IPS DF 4.7 (cell line): ENCODE data around the gene LCP1.
"Not testable (repeated sequence)": the region's sequence is repeated elsewhere in the genome, so short reads cannot be mapped to it uniquely, and the experiment has no call there.

ENCODE experiments used
- DNase-seq: peaks from one replicate; pipeline ENCODE4 v3.0.0-alpha.2; 2013; ENCODE audit warnings: low spot score; ENCODE audit errors: extremely low read depth

LCP1 gene, protein sequence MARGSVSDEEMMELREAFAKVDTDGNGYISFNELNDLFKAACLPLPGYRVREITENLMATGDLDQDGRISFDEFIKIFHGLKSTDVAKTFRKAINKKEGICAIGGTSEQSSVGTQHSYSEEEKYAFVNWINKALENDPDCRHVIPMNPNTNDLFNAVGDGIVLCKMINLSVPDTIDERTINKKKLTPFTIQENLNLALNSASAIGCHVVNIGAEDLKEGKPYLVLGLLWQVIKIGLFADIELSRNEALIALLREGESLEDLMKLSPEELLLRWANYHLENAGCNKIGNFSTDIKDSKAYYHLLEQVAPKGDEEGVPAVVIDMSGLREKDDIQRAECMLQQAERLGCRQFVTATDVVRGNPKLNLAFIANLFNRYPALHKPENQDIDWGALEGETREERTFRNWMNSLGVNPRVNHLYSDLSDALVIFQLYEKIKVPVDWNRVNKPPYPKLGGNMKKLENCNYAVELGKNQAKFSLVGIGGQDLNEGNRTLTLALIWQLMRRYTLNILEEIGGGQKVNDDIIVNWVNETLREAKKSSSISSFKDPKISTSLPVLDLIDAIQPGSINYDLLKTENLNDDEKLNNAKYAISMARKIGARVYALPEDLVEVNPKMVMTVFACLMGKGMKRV

DNA sequence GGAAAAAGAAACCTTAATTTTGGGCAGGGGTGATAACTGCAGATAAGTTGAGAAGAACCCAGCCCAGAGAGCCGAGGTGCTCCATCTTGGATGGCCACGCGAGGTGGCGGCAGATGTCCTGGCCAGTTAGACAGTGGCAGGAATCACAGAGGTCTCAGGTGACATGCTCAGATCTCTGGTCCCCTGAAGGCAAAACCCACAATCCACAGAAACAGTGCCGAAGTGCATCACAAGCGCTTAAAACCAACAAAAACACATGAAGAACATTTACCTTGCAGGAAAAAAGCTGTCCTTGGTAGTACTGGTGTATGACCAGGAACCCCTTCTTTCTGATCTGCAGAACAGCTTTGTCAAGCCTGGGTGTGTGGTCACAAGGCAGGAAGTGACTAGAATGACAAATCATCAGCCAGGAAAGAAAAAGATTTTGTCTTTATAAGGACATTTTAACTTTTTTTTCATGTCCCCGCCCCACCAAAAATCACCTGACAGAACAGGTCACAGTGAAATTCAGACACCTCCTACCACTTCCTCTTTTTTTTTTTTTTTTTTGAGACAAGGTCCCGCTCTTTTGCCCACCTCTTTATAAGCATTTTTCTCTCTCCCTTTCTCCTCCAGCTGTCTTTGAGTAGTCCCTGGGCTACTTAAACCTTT lies at the start of gene LCP1:
Gene LCP1 (minus strand): TSS at position 338 of the 651 bp plus-strand sequence. CDS start 22,515 bp downstream, outside the sequence.
- DNase-seq = no peak

DNA sequence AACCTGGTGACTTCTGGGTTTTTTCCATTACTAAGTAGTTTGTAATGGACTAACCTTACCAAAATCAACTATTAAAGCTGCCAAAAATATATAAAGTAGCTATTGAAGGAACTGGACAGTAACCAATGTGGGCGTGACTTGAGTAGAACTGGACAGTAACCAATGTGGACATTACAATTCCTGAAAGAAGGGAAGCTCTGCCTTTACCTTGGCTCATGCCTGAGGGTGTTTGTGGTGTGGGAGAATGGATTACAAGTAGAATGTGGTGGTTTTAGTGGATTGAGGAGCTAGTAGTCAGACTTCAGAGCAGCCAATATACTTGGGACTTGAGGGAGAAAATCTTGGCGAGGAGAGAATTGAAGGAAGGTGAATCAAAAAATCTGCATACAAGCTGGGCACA lies 47.3 kb upstream of the LCP1 start:
- DNase-seq = no peak

DNA sequence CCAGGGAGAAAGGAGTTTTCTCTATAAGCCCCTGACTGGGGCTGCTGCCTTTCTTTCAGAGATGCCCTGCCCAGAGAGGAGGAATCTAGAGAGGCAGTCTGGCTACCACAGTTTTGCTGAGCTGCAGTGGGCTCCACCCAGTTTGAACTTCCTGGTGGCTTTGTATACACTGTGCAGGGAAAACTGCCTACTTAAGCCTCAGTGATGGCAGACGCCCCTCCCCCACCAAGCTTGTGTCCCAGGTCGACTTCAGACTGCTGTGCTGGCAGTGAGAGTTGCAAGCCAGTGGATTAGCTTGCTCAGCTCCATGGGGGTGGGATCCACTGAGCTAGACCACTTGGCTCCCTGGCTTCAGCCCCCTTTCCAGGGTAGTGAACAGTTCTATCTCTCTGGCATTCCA lies 38.3 kb upstream of the LCP1 start:
- DNase-seq = not testable (repeated sequence)

DNA sequence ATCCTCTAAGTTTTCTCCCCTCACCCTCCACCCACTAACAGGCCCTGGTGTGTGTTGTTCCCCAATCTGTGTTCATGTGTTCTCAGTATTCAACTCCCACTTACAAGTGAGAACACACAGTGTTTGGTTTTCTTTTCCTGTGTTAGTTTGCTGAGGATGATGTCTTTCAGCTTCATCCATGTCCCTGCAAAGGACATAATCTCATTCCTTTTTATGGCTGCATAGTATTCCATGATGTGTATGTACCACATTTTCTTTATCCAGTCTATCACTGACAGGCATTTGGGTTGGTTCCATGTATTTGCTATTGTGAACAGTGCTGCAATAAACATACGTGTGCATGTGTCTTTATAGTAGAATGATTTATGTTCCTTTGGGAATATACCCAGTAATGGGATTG lies 32.8 kb upstream of the LCP1 start:
- DNase-seq = not testable (repeated sequence)

DNA sequence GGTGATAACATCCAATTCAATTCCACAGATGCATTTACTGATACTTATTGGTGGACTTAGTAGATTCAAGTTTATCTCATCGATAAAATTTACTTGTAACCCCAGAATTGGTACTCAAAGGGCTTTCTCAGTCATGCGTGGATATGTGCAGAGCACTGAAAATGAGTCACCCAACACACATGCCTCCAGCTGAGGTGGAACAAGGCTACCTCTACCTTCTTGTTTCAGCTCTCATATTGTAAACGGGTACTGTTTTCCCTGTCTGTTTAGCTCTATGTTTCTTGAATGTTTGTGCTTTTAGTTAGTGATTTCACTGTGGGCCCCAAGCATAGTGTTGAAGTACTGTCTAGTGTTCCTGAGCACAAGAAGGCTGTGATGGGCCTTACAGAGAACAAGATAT lies 31.3 kb upstream of the LCP1 start:
- DNase-seq = no peak

DNA sequence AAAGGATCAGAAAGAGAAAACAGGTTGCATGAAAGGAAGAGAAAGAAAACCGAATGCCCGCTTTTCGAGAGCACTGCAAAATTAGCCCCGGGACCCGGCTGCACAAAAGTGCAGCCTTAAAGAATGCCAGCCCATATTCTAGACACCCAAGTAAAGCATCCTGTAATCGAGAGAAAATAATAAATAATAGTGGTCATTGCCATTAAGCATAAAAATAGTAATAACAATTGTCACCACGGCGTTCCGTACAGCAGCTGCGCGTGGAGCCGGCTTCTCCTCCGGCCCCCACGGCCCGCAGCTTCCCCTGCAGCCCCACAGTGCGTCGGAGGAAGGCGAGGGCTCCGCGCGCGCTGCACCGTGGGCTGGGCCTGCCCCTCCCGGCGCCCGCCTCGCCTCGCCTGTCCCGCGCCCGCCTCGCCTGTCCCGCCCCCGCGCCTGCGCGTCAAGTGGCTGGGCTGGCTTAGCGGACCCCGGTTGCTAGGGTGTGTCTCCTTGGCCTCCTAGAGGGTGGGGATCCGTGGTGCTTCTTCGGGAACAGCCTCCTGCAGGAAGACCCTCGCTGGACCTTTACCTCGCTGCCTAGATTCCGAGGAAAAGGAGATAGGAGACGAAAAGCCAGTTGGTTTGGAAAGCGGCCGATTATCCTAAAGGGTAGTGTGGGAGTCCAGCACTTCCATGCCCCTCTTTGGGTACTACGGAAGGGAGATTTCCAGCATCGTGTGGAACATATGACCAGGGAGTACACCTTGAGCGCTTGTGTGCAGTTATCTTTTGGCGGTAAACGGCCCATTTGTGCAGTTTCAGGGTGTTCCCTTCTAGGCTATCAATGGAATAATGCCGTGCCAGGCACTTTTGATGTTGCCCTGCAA lies 29.7 kb upstream of the LCP1 start, which contains the start of gene LRRC63:
Gene LRRC63 (plus strand): TSS at position 446 of the 869 bp plus-strand sequence. CDS start 1,107 bp downstream, outside the sequence.
- no peak for DNase-seq

DNA sequence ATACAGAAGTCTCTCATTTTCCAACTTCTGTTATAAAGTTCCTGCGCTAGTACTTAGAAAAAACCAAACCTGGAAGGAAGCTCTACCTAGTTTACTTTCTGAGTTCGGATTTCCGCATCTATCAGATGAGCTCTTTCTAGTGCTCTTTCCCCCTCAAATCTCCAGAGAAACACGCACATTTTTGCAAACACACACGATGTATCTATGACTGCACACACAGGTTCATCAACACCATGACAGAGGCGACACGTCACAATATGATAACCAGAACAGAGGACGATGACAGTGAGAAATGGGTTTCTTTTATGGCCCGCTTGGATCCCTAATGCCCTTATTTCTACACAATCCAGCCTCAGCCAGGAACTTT lies 29.1 kb upstream of the LCP1 start:
- DNase-seq = no peak

DNA sequence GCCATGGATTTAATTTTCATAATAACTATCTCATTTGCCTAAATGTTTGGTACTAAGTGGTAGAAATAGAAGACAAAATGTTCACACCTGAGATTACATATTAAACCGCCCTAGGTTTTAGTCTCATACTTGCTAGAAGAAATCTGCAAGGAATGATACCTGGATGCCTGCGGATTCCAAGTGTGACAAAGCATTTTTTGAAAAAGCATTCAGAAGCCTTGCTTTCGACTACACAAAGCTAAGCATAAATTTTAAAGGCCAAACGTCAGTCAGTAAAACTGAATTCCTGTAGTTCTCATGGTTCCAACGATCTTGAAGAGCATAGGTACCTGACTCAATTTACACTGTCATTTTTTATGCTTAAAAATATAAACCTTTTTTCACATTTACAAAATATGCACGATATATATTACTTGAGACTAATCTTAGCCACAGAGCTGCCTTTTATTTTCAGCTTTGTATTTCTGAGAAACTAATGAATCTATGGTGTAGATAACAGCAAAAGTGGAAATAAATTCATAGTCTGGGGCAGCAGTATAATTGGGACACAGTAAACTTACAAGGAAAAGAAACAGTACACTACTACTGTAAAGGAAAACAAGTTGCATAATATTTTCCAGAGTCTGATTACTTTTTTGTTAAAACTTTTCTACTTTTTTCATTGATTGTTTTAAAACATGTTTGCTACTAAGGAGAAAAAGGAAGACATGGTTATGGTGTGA lies 28.5 kb upstream of the LCP1 start:
- no peak for DNase-seq

DNA sequence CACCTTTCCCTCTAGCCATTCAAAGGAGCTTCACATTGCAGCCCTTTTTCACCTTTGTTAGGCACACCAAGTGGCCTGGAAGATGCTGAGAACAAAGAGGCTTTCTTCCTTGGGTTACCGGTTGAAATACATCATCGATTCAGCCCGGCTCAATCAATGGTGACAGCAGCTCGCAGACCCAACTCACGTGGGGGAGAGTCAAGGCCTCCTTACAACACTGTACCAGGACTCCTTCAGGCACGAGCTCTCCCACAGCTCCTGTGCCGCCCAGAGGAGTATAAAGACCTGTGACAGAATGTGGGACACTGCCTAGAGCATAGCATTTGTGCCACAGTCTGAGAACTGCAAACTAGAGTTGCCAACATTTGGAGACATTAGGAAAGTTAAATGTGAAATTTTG lies 25.9 kb upstream of the LCP1 start:
- no peak for DNase-seq

DNA sequence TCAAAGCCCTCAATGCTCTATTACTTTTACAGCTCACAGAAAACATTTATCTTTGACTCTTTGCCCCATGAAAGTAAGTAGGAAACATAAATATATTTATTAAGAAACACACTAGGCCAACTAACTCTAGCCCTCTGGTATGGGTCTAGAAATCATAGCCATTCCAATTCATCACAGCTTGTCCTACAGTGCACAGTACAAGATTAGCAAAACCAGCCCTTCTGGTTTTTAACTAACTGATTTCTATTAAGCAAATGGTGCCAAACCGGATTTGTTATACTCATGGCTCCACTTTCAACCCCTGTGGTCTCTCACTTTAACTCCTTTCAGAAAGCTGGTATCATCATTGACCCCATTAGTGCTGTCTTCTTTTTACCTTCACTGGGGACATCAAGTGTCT lies 24.2 kb upstream of the LCP1 start:
- no peak for DNase-seq

DNA sequence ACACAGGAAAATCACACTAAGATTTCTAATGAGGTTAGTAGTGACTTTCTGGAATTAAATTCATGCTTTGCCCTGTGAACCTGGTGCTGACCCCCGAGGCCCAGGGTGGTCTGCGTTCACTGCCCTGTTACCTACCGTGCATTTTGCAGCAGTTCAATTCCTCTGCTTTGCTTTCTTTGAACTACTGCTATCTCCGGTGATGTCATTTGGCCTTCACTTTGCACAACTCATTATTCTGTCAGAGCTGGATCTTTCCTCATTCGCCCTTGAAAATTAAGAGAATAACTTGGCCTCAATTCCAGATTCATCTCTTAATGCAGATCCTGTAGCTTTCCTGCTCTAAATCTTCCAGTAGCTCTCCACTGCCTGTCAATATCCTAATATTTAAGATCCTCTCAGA lies 21.0 kb upstream of the LCP1 start:
- DNase-seq = no peak

DNA sequence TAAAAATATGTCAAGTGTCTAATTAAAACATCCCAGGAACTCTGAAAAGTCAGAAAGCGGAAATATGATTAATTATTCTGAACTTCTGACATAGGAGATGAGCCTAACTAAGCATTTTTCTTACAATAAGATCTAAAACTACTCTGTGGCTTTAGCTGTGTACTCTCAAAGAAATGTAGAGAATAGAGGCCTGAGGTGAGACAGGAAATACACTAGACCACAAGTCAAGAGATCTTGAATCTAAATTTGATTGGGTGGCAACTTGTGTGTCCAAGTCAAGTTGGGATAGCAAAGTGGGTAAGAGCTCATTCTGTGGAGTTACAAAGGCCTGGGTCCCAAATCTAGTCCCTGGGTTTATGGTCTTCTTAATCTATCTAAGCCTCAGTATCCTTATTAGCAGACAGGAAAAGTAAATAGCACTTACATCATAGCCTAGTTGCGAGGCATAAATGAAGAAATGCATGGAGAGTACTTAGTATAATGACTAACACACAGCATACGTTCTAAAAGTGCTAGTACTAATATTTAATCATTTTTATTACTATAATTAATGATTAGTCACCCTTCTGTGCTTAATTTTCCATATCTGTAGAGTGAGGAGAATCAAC lies 20.3 kb upstream of the LCP1 start:
- no peak for DNase-seq

DNA sequence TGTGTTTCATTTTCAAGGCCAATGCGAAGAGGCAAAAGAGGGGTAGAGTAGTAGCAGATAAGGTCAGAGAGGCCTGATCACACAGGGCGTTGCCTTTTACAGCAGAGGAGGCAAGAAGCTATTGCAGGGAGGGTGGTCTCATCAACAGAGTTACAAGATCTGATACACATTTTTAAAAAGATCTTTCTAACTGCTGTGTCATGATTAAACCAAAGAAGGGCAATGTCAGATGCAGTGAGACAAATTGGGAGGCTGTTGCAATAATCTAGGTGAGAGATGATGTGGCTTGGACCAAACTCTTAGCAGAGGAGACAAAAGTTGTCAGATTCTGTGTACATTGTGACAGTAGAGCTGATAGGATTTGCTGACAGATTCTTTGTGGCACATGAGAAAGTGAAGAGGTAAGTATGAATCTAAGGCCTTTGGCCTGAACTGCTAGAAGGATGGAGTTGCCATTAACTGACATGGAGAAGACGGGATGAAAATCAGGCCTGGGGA lies 16.8 kb upstream of the LCP1 start:
- DNase-seq = no peak

DNA sequence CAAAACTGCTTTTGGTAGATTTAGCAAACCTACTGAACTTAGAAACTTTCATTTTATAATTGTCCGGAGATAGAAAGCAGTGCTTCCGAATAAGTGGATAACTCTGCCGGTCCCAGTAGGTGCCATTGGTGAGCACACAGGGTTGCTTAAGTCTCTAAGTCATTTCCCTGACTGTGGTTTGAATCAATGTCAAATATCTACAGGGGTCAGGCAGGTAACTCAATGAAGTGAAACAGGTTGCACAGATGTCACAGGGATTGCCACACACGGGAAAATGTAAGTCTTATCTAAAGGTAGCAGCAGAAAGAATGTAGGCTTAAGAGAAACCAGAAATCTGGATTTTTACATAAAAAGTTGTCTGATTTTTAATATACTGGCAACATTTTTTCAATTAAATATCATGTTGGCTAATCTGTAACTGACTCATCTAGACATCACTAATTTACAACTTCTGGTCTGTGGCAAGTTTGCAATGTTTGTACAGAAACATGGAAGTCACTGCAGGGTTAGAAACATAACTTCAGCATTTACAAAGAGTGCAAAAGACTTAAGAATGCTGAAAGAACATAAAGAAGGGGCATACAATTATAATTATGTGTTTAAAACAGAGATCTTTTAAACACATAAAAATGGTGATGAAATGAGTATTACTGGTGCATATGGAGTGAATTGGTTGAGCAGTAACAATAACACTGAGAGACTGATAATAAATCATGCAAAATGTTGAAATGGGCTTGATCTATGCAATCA lies 15.5 kb upstream of the LCP1 start:
- no peak for DNase-seq

DNA sequence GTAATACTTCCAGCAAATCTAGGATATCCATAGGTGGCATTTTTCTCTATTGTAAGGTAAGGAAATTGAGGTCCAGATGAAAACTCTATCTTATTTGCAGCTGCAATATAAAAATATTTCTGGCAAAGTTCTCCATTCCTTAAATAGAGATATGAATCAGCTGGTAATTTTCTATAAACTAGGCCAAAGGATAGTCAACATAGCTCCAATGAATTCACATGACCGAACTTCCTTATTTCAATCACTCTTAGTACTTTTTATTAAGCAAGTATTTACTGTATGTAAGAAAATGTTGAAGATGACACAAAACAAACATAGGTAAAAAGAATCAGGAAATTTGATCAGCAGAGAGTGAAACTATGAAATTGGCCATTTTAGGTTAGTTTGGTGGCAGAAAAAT lies 13.0 kb upstream of the LCP1 start:
- no peak for DNase-seq

DNA sequence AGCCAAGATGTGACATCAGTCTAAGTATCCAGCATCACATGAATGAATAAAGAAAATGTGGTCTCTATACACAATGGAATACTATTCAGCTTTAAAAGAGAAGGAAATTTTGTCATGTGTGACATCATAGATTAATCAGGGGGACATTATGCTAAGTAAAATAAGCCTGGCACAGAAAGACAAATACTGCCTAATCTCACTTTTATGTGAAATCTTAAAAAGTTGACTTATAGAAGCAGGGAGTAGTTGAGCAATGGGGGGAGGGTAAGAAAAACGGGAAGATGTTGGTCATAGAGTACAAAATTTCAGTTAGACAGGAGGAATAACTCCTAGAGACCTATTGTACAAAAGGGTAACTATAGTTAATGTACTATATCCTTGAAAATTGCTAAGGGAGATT lies 10.4 kb upstream of the LCP1 start:
- DNase-seq = no peak

DNA sequence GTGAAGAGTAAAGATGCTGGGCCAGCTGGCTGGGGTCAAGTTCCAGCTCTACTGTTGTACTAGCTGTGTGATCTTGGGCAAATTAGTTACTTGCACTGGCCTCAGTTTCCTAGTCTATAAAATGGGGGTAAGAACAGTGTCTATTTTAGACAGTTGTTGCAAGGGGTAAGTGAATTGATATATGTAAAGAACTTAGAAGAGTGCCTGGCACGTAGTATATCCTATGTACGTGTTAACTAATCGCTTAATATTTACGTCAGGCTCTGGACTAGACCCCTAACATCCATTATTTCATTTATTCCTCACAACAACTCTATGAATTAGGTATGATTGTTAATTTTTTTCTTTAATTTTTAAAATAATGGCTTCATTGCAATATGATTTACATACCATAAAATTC lies 3.7 kb upstream of the LCP1 start:
- DNase-seq = no peak

DNA sequence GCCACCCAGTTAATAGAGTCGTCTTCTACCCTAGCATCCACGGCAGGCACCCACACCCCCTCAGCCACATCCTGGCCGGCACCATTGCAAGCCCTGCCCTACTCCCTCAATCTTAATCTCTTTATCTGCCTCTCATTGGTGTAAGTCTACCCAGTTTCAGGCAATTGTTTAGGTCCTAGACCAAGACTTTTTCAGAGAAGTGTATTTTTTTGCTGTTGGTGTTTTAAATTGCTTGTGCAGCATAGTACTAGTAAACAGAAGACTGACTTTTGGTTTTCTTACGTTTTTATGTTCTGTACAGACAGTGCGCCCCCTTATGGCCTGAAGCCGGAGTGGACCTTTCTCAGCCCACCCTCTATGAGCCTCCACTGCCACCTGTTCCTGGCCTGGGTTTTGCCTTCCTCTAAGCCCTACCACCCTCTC lies 2.3 kb upstream of the LCP1 start:
- peak; percentile 41 for DNase-seq
